HepG2 (cell line): Measurements from ENCODE around the gene ODR4.

Experiments
- CEBPZ ChIP-seq: IDR thresholded peaks from 2 replicates; pipeline ENCODE4 v1.6.1; 2012; ENCODE audit warnings: low read length, improper control_type of control experiment
- CTCF ChIP-seq: sonication (generic); formaldehyde crosslinking; IDR thresholded peaks from 2 replicates; pipeline ENCODE4 v1.5.0; 2020; ENCODE audit warnings: mild to moderate bottlenecking, missing genetic modification reagents, moderate library complexity
- MLLT10 ChIP-seq: sonication (generic); formaldehyde crosslinking; IDR thresholded peaks from 2 replicates; pipeline ENCODE4 v1.4.0; 2020; ENCODE audit warnings: missing genetic modification reagents
- PCBP2 ChIP-seq: fragments of 200-400 bp; formaldehyde crosslinking; optimal IDR thresholded peaks from 2 replicates; pipeline ENCODE3; 2018; ENCODE audit warnings: low read length, low read depth; ENCODE audit not compliant: poor library complexity, severe bottlenecking
- RAD21 ChIP-seq: fragments of 450-650 bp; formaldehyde crosslinking; IDR thresholded peaks from 2 replicates; pipeline ENCODE4 v1.5.0; 2020; ENCODE audit warnings: mild to moderate bottlenecking
- RXRA ChIP-seq: sonication (generic); formaldehyde crosslinking; IDR thresholded peaks from 2 replicates; pipeline ENCODE4 v1.5.1; 2020; ENCODE audit warnings: missing genetic modification reagents
- YY1 ChIP-seq: IDR thresholded peaks from 2 replicates; pipeline ENCODE4 v1.6.1; 2011; ENCODE audit warnings: low read length, low read depth, moderate library complexity, mild to moderate bottlenecking; ENCODE audit not compliant: insufficient read depth, insufficient replicate concordance
- ZBTB33 ChIP-seq: sonication (generic); formaldehyde crosslinking; IDR thresholded peaks from 2 replicates; pipeline ENCODE4 v1.4.0; 2020; ENCODE audit warnings: missing genetic modification reagents
- ZFP41 ChIP-seq: sonication (generic); formaldehyde crosslinking; IDR thresholded peaks from 2 replicates; pipeline ENCODE4 v1.4.0; 2020; ENCODE audit warnings: mild to moderate bottlenecking, missing genetic modification reagents, borderline replicate concordance
- ZNF558 ChIP-seq: sonication (generic); formaldehyde crosslinking; IDR thresholded peaks from 2 replicates; pipeline ENCODE4 v1.9.0; 2022; ENCODE audit warnings: mild to moderate bottlenecking, missing genetic modification reagents, borderline replicate concordance
- ZNF660 ChIP-seq: sonication (generic); formaldehyde crosslinking; IDR thresholded peaks from 2 replicates; pipeline ENCODE4 v1.5.1; 2020; ENCODE audit warnings: mild to moderate bottlenecking, low read depth, missing genetic modification reagents, borderline replicate concordance
- ZNF747 ChIP-seq: sonication (generic); formaldehyde crosslinking; IDR thresholded peaks from 2 replicates; pipeline ENCODE4 v1.8.1; 2023; ENCODE audit warnings: missing genetic modification reagents, mild to moderate bottlenecking, borderline replicate concordance

GRCh38 chr1:186463511-186463910 is 87.9 kb downstream of the ODR4 start:
- TF ChIP-seq CEBPZ (no peak), CTCF (CRISPR knock-in tag) (no peak), ZNF747 (CRISPR knock-in tag) (no peak), MLLT10 (no peak), ZNF660 (CRISPR knock-in tag) (no peak), RAD21 (CRISPR knock-in tag) (no peak), PCBP2 (no peak), ZNF558 (CRISPR knock-in tag) (no peak), YY1 (no peak), ZBTB33 (CRISPR knock-in tag) (no peak), RXRA (CRISPR knock-in tag) (no peak), ZFP41 (CRISPR knock-in tag) (no peak)
